Activated T-cell treated with anti-CD3 and anti-CD28 coated beads, Interleukin-2, amount 50 U/mL, for 48 hours (primary cell): ENCODE results near the gene FARP2.
"Not testable (repeated sequence)": the region's sequence is repeated elsewhere in the genome, so short reads cannot be mapped to it uniquely, and the experiment has no call there.

Source experiments
- DNase-seq, 2 experiments: peaks; one replicate each; pipeline ENCODE4 v3.0.0-alpha.2; 2020

Gene FARP2

DNA sequence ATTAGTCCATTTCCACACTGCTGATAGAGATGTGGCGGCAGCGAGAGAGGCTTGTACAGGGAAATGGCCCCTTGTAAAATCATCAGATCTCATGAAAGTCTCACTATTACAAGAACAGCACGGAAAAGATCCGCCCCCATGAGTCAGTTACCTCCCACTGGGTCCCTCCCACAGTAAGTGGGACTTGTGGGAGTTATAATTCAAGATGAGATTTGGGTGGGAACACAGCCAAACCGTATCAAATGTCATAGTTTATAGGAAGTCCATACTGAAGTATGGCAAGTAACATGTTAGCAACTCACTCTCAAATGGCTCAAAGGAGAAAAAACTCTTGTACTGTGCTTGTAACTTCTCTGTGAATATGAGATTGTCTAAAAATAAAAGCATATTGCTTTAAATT, 56.1 kb downstream of the FARP2 start:
- no peak for DNase-seq

DNA sequence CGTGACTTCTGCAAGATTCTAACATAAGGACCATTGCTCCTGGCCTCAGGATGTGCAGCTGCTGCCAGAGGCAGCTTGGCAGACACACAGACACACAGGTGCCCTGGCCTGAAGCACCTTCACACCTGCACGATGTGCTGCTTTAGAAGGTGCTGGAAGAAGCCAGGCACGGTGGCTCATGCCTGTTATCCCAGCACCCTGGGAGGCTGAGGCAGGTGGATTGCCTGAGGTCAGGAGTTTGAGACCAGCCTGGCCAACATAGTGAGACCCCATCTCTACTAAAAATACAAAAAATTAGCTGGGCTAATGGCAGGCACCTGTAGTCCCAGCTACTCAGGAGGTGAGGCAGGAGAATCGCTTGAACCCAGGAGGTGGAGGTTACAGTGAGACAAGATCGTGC, 57.4 kb downstream of the FARP2 start:
- DNase-seq: not testable (repeated sequence)

GRCh38 chr2:241413929-241414580, 58.0 kb downstream of the FARP2 start:
- no peak for DNase-seq

DNA sequence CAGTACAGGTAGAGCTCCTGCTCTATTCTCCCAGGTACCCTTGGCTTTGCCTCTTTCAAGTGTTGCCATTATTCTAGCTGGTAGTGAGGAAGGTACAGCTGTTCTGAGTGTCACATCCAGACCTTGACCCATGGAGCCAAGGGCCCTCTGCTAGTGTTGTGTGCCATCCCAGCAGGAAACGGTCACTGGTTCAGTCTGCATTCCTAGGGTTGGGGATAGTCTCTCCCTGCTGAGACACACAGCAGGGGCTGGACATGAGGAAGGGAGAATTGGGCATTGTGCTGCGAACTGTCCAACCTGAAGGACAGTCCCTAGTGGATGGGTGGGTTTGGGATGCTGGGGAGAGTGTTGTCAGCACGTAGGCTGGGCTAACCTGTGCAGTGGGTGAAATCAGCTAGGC, 59.1 kb downstream of the FARP2 start:
- DNase-seq: no peak

DNA sequence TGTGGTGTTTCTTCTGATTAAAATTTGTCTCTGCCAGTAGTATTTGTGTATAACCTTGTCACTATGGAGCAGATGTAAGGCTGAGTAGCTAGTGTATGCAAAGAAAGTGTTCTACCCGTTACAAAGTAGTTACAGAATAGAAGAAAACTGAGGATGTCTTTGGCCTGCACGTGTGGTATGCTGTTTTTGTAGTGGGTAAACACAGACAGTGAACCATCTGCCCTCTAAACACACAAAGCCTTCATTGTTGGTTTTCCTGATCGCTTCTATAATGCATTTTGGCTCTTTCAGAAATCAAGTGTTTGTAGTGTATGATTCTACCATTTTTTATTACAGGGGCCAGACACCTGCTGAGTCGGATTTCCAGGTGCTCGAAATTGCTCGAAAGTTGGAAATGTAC, 61.5 kb downstream of the FARP2 start:
- DNase-seq: no peak

DNA sequence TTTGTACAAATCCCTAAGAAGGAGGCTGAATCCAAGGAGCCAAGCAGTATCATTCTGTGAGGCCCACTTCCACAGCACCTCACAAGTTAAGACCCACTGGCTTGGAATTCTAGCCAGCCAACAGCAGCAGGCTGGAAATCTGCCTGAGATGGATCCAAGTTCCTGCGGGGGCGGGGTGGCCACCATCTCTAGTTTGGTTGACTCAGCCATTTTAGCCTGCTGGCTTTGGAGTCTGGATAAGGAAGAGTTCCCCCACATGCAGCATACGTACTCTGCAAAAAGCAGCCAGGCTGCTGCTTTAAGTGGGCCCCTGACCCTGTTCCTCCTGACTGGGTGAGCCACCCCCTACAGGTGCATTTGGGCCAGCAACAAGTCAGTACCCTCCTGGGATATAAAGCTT, 65.2 kb downstream of the FARP2 start:
- no peak for DNase-seq

GRCh38 chr2:241421942-241422341, 65.9 kb downstream of the FARP2 start:
- not testable (repeated sequence) for DNase-seq

GRCh38 chr2:241422350-241422749, 66.3 kb downstream of the FARP2 start:
- DNase-seq: no peak

GRCh38 chr2:241423489-241423888, 67.4 kb downstream of the FARP2 start:
- DNase-seq: not testable (repeated sequence)

DNA sequence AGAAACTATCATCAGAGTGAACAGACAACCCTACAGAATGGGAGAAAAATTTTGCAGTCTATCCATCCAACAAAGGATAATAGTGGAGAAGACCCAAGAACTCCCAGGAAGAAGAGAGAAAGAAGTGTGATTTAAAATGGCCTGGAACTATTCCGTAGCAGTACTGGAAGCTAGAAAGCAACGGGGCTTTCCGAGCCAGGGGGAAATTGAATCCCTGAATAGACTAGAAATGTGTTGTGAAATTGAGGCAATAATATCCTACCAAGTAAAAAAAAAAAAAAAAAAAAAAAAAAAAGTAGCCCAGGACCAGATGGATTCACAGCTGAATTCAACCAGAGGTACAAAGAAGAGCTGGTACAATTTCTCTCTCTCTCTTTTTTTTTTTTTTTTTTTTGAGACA, 69.3 kb downstream of the FARP2 start:
- no peak for DNase-seq

DNA sequence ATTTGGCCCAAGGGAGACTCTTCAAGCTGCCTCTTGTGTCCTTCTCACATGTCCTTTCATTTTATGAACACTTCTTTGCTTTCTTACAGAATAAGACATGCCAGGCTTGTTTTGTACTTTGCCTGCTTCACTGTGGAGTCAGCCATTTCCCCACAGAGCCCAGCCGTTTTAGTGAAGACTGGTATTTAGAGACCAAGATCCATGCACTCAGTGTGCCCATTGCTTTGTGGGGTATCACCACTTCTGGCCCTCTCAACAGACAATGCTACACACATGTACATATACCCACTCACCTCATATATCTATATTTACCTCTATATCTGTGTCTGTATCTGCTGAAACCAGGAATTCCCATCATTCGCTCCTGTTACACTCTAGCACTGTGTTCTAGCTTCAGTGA, 74.1 kb downstream of the FARP2 start:
- no peak for DNase-seq

GRCh38 chr2:241432824-241433448, 76.9 kb downstream of the FARP2 start:
- no peak for DNase-seq

DNA sequence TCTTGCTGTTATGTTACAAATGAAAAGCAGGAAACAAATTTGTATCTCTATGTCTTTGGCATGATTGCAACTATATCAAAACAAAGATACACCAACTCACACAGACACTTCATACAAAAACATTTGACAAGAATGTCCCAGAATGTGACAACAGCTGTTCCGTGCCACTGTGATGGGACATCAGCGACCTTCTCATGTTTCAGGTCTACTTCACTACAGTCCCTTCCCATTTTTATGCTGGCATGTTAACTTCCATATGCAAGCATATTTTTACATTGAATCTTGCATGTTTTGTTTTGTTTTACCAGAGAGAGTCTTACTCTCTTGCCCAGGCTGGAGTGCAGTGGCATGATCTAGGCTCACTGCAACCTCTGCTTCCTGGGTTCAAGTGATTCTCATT, 81.1 kb downstream of the FARP2 start:
- DNase-seq: no peak

- DNase-seq: no peak
These were observed 85.4 kb downstream of the FARP2 start for GRCh38 chr2:241441492-241441891.

- DNase-seq: peak; percentile 98 to 99
These were observed 87.6 kb downstream of the FARP2 start for GRCh38 chr2:241443486-241444223.

DNA sequence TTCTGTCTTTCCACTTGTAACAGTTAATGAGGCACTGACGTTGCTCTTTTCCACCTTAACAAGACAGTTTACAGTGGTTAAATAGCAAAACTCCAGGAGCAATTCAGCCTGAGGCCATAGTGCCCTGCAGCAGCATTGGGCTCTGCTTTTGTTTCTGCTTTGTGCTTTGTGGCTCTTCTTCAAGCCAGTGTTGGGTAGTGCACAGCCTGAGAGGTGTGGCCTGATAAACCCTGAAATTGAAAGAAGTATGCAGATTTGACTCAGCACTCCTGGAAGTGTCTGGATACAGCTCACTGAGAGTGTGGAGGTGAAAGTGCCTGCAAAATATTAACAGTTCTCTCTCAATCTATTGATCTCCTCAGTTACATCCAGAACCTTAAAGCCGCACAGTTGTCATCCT, 89.3 kb downstream of the FARP2 start:
- no peak for DNase-seq

GRCh38 chr2:241450092-241450491, 94.0 kb downstream of the FARP2 start:
- DNase-seq: not testable (repeated sequence)

- no peak for DNase-seq
These were observed 95.9 kb downstream of the FARP2 start for GRCh38 chr2:241451840-241452506.

- not testable (repeated sequence) for DNase-seq
These were observed 97.8 kb downstream of the FARP2 start for GRCh38 chr2:241453919-241454318.

GRCh38 chr2:241454837-241455485, 98.9 kb downstream of the FARP2 start:
- no peak for DNase-seq

GRCh38 chr2:241456546-241456945, 100.5 kb downstream of the FARP2 start:
- no peak for DNase-seq

GRCh38 chr2:241458687-241459086, 102.6 kb downstream of the FARP2 start:
- DNase-seq: no peak

- DNase-seq: no peak
These were observed 103.4 kb downstream of the FARP2 start for GRCh38 chr2:241459520-241459919.
